WERI-Rb-1 (cell line): ENCODE measurements around the gene EN2.
A peak's percentile ranks its signal among the peaks of the same experiment; 100 is the strongest.

Source experiments
- DNase-seq: peaks from one replicate; pipeline ENCODE4 v3.0.0-alpha.2; 2020
- H3K27ac ChIP-seq: fragments of 250-450 bp; sonication (Bioruptor Pico); 2 replicates; pipeline ENCODE4 v1.5.1; 2020; ENCODE audit warnings: mild to moderate bottlenecking, moderate library complexity
- H3K27me3 ChIP-seq: fragments of 250-450 bp; sonication (Bioruptor Pico); 2 replicates; pipeline ENCODE4 v1.5.1; 2021; ENCODE audit warnings: mild to moderate bottlenecking, low read depth, moderate library complexity; ENCODE audit not compliant: insufficient read depth, severe bottlenecking
- H3K36me3 ChIP-seq: fragments of 250-450 bp; sonication (Bioruptor Pico); 2 replicates; pipeline ENCODE4 v1.5.1; 2020; ENCODE audit warnings: mild to moderate bottlenecking, moderate library complexity
- H3K4me3 ChIP-seq: 2 replicates; pipeline ENCODE4 v1.5.1; 2011; ENCODE audit warnings: low read depth, mild to moderate bottlenecking, control low read depth, low read length
- H3K9me3 ChIP-seq: fragments of 250-450 bp; sonication (Bioruptor Pico); 2 replicates; pipeline ENCODE4 v1.5.1; 2021; ENCODE audit warnings: mild to moderate bottlenecking, moderate library complexity; ENCODE audit not compliant: severe bottlenecking
- CTCF ChIP-seq: IDR thresholded peaks from 2 replicates; pipeline ENCODE4 v1.5.1; 2011; ENCODE audit warnings: low read depth, mild to moderate bottlenecking, control low read depth, inconsistent platforms, low read length

The EN2 gene

GRCh38 chr7:155464183-155464582, 6.3 kb downstream of the EN2 start:
- DNase-seq: no peak
- no peaks in the 10 kb centered on the region for H3K36me3 ChIP-seq
- H3K27ac ChIP-seq: no peak overlapping the region
- H3K9me3 ChIP-seq: no peaks in the 10 kb centered on the region
- peaks cover 83% of the 10 kb centered on the region for H3K27me3 ChIP-seq
- H3K4me3 ChIP-seq: no peak overlapping the region
- TF ChIP-seq CTCF: no peak

- Histone ChIP-seq H3K4me3 (no peak overlapping the region), H3K27ac (no peak overlapping the region), H3K36me3 (no peaks in the 10 kb centered on the region), H3K27me3 (peaks cover 83% of the 10 kb centered on the region), H3K9me3 (no peaks in the 10 kb centered on the region)
- no peak for TF ChIP-seq CTCF
- no peak for DNase-seq
Observed at GRCh38 chr7:155464948-155465739, 7.2 kb downstream of the EN2 start.

GRCh38 chr7:155465761-155466141, 7.8 kb downstream of the EN2 start:
- H3K4me3 ChIP-seq: no peak overlapping the region
- no peaks in the 10 kb centered on the region for H3K36me3 ChIP-seq
- H3K9me3 ChIP-seq: no peaks in the 10 kb centered on the region
- DNase-seq: no peak
- H3K27me3 ChIP-seq: peaks cover 83% of the 10 kb centered on the region
- no peak overlapping the region for H3K27ac ChIP-seq
- no peak for TF ChIP-seq CTCF

- Histone ChIP-seq H3K36me3 (no peaks in the 10 kb centered on the region), H3K27ac (no peak overlapping the region), H3K27me3 (peaks cover 83% of the 10 kb centered on the region), H3K4me3 (peak overlapping the region; percentile 48), H3K9me3 (no peaks in the 10 kb centered on the region)
- DNase-seq: no peak
- TF ChIP-seq CTCF: no peak
Observed at GRCh38 chr7:155466142-155466813, 8.3 kb downstream of the EN2 start.

- peak; percentile 62 for DNase-seq
- Histone ChIP-seq H3K4me3 (peak overlapping the region; percentile 48), H3K27ac (no peak overlapping the region), H3K36me3 (no peaks in the 10 kb centered on the region), H3K27me3 (peaks cover 83% of the 10 kb centered on the region), H3K9me3 (no peaks in the 10 kb centered on the region)
- TF ChIP-seq CTCF: peak; percentile 19; the same call in 1 of the 2 replicates
Observed at GRCh38 chr7:155466814-155467733, 9.1 kb downstream of the EN2 start.
